ENCODE measurements around the gene GALNT17. TPM values are rescaled to one million over a fixed set of nuclear protein-coding genes. Genes with fewer than 3 reads are reported as not detected.

Gene GALNT17
- total and polyA plus RNA-seq, 2 experiments from 2014 or later: 11.1 to 65.6 TPM

DNA sequence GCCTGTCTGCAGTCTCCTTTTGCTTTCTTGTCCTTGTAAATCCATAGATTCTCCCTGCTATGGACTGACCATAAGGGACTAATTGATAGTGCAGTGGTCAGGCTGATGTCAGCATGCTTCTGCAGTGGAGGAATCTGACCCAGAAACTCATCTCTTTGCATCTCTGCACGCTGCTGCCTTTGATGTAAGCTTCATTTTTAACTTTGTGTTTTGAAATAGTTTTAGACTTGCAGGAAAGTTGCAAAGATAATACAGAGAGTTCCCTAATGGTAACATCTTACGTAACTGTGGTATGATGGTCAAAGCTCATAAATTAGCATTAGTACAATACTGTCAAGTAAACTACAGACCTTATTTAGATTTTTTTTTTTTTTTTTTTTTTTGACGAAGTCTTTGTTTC, 89.6 kb downstream of the GALNT17 start:
- H3K27ac Mint-ChIP-seq: no peak overlapping the region
- H3K4me1 Mint-ChIP-seq: no peaks in the 10 kb centered on the region
- H4K20me1 ChIP-seq (replicated peaks; ENCODE audit: insufficient read depth): no peaks in the 10 kb centered on the region; the same call in none of the 2 replicates
- peaks cover 5% of the 10 kb centered on the region; the same call in 1 of the 2 replicates for H3K4me1 ChIP-seq (ENCODE audit: insufficient read depth)
- no peak overlapping the region for H2AFZ ChIP-seq
- H3F3A ChIP-seq (replicated peaks; ENCODE audit: low read depth): no peaks in the 10 kb centered on the region
- H3K9me3 Mint-ChIP-seq: peaks cover 24% of the 10 kb centered on the region
- no peak overlapping the region for H3K4me2 ChIP-seq
- no peaks in the 10 kb centered on the region for H3K36me3 ChIP-seq (ENCODE audit: insufficient read depth)
- H3K4me3 Mint-ChIP-seq: no peak overlapping the region
- H3K9me2 ChIP-seq (ENCODE audit: insufficient read depth): no peaks in the 10 kb centered on the region
- no peak for ATAC-seq
- H3K27me3 Mint-ChIP-seq (ENCODE audit: insufficient read depth, low read depth, poor library complexity): peaks cover 6% of the 10 kb centered on the region
- H3K27me3 ChIP-seq (ENCODE audit: insufficient read depth): no peaks in the 10 kb centered on the region
- H3K36me3 Mint-ChIP-seq (ENCODE audit: low read depth): peaks cover 48% of the 10 kb centered on the region
- no peak for TF ChIP-seq POLR2AphosphoS5 (IDR thresholded peaks at IDR 0.05; ENCODE audit: low read depth)
- no peak for TF ChIP-seq EZH2 (IDR thresholded peaks at IDR 0.05; ENCODE audit: low read depth, unreplicated experiment)
- no peak for TF ChIP-seq CREB1 (CRISPR knock-in tag; IDR thresholded peaks at IDR 0.05; ENCODE audit: low read depth)
- no peak for TF ChIP-seq JUNB (IDR thresholded peaks at IDR 0.05; ENCODE audit: unreplicated experiment)
- TF ChIP-seq, protein P1, sequence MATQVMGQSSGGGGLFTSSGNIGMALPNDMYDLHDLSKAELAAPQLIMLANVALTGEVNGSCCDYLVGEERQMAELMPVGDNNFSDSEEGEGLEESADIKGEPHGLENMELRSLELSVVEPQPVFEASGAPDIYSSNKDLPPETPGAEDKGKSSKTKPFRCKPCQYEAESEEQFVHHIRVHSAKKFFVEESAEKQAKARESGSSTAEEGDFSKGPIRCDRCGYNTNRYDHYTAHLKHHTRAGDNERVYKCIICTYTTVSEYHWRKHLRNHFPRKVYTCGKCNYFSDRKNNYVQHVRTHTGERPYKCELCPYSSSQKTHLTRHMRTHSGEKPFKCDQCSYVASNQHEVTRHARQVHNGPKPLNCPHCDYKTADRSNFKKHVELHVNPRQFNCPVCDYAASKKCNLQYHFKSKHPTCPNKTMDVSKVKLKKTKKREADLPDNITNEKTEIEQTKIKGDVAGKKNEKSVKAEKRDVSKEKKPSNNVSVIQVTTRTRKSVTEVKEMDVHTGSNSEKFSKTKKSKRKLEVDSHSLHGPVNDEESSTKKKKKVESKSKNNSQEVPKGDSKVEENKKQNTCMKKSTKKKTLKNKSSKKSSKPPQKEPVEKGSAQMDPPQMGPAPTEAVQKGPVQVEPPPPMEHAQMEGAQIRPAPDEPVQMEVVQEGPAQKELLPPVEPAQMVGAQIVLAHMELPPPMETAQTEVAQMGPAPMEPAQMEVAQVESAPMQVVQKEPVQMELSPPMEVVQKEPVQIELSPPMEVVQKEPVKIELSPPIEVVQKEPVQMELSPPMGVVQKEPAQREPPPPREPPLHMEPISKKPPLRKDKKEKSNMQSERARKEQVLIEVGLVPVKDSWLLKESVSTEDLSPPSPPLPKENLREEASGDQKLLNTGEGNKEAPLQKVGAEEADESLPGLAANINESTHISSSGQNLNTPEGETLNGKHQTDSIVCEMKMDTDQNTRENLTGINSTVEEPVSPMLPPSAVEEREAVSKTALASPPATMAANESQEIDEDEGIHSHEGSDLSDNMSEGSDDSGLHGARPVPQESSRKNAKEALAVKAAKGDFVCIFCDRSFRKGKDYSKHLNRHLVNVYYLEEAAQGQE (IDR thresholded peaks at IDR 0.05; ENCODE audit: unreplicated experiment): no peak
- TF ChIP-seq STAT1 (IDR thresholded peaks at IDR 0.05; ENCODE audit: unreplicated experiment): no peak
- TF ChIP-seq CTCF (conservative IDR thresholded peaks at IDR 0.05; ENCODE audit: low read depth in 2 of 2): no peak
- no peak for TF ChIP-seq NANOG (IDR thresholded peaks at IDR 0.05; ENCODE audit: borderline replicate concordance)
- TF ChIP-seq ZNF114 (CRISPR knock-in tag; IDR thresholded peaks at IDR 0.05): no peak
- TF ChIP-seq, protein P2, sequence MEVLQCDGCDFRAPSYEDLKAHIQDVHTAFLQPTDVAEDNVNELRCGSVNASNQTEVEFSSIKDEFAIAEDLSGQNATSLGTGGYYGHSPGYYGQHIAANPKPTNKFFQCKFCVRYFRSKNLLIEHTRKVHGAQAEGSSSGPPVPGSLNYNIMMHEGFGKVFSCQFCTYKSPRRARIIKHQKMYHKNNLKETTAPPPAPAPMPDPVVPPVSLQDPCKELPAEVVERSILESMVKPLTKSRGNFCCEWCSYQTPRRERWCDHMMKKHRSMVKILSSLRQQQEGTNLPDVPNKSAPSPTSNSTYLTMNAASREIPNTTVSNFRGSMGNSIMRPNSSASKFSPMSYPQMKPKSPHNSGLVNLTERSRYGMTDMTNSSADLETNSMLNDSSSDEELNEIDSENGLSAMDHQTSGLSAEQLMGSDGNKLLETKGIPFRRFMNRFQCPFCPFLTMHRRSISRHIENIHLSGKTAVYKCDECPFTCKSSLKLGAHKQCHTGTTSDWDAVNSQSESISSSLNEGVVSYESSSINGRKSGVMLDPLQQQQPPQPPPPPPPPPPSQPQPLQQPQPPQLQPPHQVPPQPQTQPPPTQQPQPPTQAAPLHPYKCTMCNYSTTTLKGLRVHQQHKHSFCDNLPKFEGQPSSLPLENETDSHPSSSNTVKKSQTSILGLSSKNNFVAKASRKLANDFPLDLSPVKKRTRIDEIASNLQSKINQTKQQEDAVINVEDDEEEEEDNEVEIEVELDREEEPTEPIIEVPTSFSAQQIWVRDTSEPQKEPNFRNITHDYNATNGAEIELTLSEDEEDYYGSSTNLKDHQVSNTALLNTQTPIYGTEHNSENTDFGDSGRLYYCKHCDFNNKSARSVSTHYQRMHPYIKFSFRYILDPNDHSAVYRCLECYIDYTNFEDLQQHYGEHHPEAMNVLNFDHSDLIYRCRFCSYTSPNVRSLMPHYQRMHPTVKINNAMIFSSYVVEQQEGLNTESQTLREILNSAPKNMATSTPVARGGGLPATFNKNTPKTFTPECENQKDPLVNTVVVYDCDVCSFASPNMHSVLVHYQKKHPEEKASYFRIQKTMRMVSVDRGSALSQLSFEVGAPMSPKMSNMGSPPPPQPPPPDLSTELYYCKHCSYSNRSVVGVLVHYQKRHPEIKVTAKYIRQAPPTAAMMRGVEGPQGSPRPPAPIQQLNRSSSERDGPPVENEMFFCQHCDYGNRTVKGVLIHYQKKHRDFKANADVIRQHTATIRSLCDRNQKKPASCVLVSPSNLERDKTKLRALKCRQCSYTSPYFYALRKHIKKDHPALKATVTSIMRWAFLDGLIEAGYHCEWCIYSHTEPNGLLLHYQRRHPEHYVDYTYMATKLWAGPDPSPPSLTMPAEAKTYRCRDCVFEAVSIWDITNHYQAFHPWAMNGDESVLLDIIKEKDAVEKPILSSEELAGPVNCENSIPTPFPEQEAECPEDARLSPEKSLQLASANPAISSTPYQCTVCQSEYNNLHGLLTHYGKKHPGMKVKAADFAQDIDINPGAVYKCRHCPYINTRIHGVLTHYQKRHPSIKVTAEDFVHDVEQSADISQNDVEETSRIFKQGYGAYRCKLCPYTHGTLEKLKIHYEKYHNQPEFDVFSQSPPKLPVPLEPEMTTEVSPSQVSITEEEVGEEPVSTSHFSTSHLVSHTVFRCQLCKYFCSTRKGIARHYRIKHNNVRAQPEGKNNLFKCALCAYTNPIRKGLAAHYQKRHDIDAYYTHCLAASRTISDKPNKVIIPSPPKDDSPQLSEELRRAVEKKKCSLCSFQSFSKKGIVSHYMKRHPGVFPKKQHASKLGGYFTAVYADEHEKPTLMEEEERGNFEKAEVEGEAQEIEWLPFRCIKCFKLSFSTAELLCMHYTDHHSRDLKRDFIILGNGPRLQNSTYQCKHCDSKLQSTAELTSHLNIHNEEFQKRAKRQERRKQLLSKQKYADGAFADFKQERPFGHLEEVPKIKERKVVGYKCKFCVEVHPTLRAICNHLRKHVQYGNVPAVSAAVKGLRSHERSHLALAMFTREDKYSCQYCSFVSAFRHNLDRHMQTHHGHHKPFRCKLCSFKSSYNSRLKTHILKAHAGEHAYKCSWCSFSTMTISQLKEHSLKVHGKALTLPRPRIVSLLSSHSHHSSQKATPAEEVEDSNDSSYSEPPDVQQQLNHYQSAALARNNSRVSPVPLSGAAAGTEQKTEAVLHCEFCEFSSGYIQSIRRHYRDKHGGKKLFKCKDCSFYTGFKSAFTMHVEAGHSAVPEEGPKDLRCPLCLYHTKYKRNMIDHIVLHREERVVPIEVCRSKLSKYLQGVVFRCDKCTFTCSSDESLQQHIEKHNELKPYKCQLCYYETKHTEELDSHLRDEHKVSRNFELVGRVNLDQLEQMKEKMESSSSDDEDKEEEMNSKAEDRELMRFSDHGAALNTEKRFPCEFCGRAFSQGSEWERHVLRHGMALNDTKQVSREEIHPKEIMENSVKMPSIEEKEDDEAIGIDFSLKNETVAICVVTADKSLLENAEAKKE (CRISPR knock-in tag; IDR thresholded peaks at IDR 0.05): no peak
- DNase-seq (ENCODE audit: low spot score): no peak
- H3K79me2 ChIP-seq (replicated peaks; ENCODE audit: insufficient read depth): peaks cover 99% of the 10 kb centered on the region
- no peak overlapping the region for H3K4me3 ChIP-seq
- H3K27ac ChIP-seq (ENCODE audit: low read depth): no peak overlapping the region

Data from GM23338 (cell line).